CD4-positive, alpha-beta T cell treated with Interferon gamma for 1 hour (primary cell): ENCODE results near the gene RCSD1.

ENCODE experiments used
- DNase-seq: peaks from one replicate; pipeline ENCODE4 v3.0.0-alpha.2; 2020

The RCSD1 gene

DNA sequence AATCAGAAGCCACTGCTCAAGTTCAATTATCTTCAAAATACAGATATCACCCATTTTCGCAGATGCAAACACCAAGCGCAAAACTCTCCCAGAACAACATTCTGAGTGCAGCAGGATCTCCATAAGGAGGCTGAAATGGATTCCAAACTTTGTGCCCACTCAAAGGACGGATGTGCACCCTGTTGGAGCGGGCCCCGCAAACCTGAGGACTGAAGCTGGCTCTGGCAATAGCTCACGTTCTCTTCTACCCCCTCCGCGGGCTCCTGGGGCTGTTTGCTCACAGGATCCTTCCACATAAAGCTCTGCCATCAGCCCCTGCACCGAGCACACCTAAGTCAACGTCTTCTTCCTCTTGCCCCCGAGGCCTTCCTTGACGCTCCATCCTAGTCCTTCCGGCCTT lies 11.7 kb upstream of the RCSD1 start:
- no peak for DNase-seq

DNA sequence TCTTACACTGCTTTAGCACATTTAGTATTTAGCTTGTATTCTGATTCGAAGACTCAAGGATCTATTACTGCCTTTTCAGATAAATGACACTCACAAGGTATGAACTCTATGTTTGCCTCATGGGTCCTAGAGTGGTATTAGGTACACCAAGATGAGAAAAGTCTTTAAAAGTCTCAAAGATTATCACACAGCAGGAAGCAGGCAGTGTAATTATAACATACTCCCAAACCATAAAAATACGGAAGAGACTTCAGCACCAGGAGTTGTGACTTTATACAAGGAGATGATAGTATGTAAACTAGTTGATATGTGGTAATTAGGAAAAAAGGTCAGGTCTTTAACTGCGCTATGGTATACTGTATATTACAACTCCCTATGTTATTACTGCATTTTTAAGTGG lies 11.2 kb upstream of the RCSD1 start:
- no peak for DNase-seq

DNA sequence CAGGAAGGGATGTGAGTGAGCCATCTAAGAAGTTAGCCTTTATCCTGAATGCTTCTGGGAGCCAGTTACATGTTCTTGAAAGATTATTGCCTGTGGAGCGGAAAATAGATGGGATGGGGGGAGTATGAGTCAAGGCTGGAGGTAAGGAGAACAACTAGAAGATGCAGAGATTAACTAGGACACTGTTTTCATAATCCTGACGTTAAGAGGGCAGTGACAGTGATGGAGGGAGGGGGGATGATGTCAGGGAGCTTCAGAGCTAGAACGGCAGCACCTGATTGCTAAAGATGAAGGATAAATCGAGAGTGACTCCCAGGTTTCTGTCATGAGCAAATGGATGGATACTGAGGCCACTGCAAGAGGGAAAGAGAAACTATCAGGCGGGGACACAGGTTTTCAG lies 10.0 kb upstream of the RCSD1 start:
- DNase-seq = no peak

DNA sequence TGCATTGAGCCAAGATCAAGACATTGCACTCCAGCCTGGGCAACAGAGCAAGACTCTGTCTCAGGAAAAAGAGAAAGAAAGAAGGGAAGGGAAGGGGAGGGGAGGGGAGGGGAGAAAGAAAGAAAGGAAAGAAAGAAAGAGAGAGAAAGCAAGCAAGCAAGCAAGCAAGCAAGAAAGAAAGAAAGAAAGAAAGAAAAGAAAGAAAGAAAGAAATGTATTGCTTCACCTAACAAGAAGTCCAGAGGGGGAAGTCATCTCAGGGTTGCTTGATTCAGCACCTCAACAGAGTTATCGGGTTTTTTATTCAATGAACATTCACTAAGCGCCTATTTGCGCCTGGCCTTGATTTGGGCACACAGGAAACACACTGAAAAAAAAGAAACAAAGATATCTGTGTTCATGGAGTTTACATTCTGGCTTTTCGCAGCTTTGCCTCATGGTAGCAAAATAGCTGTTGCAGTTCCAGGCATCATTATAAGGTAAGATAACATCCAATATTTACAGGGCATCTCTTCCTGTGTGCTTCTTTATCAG lies 8.2 kb upstream of the RCSD1 start:
- DNase-seq = no peak

DNA sequence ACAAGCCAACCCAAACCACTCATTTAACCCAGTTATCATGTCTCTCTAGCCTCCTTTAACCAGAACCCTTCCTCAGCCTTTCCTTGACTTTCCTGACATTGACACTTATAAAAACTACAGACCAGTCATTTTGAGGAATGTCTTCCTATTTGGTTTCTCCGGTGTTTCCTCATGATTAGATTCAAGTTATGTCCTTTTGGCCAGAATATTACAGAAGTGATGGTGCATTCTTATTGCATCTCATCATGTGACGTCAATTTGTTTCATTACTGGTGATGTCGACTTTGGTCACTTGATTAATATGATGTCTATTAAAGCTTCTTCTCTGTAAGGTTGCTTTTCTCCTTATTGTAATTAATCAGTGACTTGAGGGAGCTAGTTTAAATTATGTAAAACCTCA lies 6.1 kb upstream of the RCSD1 start:
- no peak for DNase-seq

DNA sequence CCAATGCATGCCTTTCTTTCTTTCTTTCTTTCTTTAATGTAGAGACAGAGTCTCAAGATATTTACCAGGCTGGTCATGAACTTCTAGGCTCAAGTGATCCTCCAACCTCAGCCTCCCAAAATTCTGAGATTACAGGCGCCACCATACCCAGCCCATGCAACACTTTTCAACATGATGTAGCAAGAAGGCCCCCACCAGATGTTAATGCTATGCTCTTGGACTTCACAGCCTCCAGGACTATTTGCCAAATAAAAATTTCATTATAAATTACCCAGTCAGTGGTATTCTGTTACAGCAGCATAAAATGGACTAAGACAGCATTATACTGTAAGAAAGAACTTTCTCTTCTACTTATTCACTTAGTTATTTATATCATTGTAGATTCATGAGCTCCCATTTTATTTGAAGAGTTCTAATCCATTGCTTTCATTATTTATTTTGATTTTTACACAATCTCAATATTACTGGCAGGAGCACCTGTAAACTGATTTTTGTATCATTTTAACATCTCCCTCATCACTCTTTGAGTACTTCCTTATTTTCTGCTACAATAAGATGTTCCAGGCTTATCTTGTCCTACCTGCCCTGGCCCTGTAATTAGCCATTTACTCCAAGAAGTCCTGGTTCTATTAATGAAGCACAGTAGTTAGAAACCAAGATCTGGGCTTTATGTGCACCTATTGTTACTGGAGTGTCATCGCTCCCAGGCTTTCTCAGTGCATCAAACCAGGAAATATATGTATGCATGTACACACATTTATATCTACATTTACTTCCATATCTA lies 4.8 kb upstream of the RCSD1 start:
- no peak for DNase-seq

DNA sequence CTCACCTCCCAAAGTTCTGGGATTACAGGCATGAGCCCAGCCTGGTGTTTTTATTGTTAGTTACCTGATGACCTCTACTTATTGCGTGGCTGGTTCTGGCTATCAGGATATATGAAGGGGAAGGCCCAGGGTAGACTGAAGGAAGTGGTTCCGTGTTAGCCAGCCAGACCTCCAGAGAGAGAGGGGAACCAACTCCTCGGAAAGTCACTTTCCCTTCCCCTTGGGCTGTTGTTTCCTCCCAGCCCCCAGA lies 2.5 kb upstream of the RCSD1 start:
- DNase-seq = no peak

DNA sequence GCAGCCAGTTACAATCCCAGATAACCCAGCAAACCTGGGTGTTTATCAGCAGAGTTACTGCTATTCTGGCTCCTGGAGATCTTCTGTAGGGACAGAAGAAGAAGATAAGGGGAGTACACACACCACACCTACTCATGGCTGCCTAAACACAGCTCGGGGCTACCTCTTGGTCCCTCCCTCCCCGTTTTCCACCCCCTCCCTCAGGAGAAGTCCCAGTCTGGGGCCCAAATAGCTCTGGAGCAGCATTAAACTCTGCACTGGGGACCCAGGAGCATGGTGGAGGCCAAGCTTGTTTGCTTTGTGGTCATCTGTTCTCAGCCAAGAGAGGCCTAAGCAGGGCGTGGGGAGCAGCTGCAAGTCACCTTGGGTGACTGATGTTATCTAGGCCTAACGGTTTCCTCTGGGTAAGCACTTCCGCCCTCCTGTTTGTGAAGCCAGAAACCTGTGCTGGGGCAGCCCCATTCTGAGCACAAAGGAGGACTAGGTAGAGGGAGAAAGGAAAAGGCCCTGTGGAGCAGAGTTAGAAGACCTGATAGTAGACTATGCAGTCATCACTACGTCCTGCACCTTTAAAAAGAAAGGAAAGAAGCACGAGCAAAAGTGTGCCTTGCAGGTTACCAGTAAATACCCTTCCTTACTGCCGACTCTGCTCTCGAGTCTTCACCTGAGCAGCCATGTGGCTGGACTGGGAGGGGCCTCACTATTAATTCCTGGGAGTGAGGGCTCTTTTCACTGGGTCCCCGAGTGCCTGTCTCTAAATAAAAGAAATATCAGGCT lies 2.0 kb upstream of the RCSD1 start:
- DNase-seq = peak; percentile 73

DNA sequence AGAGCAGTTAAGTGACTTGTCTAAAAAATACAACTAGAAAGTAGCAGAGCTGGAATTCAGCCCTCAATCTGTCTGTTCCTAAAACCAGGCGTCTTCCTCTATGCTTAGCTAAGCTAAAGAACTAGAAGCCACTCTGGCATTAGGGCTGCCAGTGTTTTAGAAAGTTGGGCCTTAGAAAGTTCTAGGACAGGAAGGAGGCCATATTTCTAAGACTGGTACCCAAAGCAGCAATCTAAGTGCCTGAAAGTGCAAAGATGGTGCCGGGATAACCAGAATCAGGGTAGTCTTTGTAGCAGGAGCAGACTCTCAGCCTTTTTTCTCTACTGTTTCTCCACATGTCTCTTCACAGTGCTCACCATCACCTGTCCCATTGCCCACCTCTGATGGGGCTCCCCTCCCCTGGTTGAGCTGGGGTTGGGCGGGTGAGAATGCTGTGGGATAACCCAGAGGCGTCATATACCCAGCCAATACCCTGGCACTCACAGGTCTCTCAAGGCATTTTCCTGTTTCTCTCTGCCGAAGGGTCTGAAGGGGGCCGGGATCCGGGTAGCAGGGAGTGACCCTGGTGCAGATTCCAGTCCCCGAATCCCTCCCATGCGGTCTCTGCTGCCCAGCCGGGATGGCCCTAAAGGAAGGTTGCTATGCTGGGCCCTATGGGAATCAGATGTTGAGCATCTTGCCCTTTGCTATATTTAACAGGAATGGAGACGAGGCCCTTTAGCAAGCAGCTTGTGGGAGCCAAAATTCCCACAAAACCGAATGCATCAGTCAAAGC lies 1.1 kb upstream of the RCSD1 start:
- no peak for DNase-seq

DNA sequence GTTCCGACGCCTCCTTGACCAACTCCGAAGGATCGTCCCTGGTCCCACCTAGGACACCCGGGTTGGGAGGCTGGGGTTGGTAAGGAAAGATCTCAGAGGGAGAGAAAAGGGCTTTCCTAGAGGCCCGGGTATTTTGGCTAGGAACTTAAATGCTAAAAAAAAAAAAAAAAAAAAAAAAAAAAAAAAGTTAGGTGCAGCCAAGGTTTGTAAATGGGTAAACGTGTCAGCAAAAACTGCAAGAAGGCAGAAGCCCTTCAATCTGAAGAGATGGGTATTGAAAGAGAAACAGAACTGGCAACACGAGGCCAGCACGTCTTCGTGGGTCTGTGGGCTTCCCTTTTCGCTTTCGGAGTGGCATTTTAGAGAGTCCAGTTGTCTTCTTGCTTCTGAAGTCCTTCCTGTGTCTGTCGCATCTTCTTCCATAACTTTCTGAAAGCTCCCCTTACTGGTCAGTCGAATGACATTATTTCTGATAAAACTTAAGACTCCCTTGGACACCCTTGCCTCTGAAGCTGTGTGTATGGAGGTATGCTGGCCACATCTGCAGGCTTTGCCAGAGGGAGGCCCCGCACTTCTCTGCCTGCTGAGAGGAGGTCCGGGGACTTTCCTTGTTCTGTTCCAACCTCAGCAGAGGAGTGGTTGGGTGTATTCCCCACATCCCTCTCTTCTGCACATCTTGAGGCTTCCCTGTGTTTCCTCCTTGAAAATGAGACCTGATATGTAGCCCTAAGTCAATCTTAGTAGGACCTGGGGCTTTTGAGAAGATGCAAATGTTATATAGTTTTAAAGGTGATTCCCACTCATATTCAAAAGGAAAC lies 745 bp downstream of the RCSD1 start:
- DNase-seq = no peak

DNA sequence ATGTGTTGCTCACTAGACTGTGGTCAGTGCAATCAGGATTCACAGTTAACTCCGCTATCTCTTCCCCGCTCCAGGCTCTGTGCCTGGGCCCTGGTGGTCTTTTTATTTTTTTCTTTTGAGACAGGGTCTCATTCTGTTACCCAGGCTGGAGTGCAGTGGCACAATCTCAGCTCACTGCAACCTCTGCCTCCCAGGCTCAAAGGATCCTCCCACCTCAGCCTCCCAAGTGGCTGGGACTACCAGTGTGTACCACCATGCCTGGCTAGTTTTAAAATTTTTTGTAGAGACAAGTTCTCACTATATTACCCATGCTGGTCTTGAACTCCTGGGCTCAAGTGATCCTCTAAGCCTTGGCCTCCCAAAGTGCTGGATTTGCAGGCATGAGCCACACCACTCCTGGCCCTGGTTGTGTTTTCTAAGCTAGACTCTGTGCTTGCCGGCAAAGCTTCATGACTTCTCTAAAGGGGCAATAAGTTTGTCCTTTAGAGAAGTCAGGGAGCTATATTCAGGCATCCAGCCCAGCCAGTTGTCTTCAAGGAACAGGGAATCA lies 1.4 kb downstream of the RCSD1 start:
- DNase-seq = no peak

DNA sequence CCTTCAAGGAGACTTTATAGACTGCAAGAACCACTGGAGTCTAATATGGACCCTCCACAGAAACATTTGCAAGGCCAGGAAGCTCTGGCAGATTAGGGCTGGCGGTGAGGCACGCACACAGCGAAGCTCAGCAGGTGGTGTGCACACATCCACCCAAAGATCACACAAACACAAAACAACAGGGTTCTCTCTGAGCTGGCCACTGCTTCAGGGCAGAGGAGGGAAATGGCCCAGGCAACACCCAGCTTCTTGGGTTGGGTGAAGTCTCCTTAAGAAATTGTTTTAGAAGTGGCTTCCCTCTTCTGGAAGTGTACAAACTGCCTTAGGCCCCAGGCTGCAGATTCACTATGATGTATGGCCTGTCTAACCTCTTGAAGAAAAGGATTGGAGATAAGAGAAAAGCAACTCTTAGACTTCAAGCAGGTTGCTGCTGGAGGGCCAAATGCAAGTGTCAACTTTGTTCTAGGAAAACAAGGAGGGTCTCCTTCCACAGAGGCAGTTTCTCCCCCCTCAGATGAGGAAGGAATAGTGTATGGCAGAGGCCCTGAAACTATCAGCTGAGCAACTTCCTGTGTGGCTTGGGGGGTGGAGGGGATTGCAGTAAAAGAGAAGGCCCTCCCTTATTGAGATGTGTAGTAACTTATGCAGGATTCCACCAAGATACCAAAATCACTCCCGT lies 2.0 kb downstream of the RCSD1 start:
- DNase-seq = no peak

DNA sequence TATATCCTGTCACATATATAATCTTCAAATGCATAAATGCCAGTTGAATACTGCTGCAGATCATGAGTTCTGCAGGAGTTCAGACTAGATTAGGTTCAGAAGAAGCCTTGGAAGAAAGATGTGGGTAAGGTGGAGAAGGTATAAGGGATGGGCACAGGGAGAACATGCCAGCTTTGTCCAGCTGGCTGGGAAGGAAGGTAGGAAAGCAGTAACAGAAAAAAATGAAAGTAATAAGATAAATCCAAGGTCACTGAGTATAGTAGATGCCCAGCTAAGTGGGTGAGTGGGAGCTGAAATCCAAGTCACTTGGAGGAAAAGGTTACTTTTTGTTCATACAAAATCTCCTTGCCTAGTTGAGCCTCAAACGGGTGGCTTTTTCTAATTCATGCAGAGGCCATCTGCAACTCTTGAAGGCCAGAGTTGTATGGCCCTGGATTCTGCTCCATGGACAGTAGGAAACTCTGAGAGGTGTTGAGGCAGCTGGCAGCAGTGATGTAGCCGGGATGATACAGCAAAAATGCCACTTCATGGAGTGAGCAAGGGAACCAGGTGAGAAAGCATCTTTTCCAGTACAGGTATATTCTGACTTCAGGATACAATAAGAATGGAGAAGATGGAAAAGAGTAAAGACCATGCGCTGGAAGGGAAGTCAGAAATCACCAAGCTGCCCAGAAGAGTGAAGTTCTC lies 3.4 kb downstream of the RCSD1 start:
- no peak for DNase-seq

DNA sequence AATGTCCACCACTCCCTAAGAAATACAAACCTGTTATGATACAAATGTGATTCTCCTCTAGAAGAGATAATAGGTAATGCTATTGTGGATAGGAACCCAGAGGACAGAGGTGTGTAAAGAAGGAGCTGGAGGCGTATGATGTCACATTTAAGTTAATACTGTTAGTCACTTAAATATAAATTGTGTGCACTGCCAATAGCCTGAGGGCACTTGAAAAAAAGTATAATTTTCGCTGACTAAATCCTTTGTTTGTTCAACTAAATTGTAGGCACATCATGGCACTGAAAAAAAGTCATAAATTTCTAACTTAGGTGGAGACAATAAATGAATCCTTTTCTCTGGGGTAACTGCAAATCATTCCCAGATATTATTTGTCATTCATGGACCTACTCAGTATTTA lies 4.4 kb downstream of the RCSD1 start:
- no peak for DNase-seq

DNA sequence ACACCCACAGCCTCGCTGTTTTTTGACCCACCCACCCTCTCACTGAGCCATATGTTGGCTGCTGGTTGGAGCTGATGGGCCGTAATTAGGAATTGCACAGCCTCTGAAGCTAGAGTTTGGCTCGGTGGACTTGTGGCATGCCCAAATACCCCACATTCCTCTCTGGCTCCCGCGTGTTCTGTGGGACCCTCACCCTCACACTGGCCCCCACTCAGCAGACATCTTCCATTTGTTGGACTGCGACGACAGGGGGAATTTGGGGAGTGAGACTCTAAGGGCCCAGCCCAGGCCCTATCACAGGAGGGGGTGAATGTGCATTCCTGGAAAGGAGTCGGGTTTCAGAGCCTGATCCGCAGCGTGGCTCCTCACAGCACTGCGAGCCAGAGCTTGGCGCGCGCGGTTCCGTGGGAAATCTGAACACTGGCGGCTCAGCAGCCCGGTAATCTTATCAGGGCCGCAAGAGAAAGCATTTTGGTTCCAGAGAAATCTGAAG lies 5.2 kb downstream of the RCSD1 start:
- DNase-seq = no peak

DNA sequence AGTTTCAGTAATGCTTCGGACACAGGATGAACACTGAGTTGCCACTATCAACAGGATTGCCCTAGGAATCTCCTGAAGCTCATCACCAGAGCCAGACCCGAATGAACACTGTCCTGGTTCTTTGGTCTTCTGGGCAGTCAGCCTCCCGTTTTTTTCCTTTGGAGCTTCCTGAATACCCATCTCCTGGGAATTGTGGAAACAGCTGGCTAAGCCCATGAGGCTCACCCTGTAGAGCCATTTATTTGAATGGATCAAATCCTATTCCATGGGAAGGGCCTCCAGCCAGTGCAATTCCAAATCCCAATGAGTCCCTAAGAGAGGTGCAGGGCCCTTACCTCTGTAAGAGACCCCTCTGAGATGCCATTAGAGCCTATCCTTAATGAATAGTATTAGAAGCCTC lies 5.9 kb downstream of the RCSD1 start:
- DNase-seq = no peak

DNA sequence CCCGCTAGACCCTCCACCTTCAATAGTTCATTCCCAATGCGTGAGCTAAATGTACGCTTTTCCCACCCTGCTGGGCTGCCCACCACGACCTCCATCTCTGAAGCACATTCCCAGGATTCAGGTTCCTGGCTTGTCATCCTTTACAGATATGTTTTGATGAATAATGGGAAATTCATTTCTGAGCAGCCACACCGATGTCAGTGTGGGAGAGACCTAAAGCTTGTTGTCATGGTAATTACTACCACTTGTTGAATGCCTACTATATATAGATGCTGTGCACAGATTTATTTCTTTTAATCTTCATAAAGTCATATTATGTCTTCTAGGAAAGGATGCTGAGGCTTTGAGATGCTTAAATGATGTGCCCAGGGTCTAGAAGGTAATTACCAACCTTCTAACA lies 8.0 kb downstream of the RCSD1 start:
- no peak for DNase-seq

DNA sequence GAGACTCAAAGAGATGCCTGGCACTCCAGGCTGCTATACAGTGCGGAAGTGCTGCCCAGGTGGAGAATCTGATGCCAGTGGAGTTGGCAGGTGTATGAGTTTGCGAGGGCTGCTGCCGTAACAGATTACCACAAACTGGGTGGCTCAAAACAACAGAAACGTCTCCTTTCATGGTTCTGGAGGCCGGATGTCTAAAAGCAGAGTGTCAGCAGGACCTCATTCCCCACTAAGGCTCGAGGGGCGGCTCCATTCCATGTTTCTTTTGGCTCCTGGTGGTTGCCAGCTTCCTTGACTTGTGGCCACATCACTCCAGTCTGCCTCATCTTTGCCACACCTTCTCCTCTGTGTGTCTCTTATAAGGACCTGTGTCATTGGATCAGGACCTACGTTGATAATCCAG lies 10.0 kb downstream of the RCSD1 start:
- no peak for DNase-seq

DNA sequence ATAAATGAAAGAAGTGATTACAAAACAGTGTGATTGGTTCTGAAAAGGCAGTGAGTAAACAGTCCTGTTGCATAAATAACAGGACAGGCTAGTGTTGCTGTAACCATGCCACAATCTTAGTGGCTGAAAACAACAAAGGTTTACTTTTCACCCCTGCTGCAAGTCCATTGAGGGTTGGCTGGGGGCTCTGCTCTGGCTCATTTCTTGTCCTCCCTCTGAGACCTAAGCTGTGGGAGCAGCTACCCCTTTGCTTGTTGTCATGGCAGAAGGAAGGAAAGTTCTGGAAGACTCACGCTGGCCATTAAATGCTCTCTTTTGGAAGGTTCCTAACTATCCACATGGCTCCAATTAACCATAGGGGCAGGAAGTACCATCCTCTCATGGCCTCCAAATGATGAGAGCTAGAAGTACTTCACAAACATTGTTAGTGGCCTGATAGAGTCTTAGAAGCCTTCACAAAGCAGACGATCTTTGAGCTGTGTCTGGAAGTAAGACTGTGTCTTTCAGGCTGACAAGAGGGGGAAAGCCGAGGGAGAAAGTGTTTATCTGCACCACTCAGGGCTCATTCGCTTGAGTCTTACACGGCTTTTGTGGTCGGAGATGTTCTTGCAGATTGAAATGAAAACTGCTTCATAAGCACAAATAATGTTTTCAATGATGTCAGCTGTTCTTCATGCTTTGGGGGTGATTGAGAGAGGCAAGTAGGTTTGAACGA lies 11.9 kb downstream of the RCSD1 start:
- DNase-seq = no peak

DNA sequence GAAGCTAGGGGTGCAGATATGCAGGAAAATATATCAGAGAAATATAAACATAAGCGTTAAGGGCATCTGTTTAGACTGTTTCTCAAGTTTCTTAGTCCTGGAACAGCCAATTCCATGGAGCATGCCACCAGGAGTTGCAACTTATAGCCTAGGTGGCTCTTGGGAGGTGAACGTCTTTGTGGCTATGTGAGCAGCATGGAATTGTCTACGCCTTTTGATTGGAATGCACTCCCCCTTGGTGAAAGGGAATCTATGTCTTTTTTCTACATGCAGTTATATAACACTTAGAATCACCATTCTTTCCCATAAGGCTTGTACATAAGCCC lies 12.4 kb downstream of the RCSD1 start:
- no peak for DNase-seq

DNA sequence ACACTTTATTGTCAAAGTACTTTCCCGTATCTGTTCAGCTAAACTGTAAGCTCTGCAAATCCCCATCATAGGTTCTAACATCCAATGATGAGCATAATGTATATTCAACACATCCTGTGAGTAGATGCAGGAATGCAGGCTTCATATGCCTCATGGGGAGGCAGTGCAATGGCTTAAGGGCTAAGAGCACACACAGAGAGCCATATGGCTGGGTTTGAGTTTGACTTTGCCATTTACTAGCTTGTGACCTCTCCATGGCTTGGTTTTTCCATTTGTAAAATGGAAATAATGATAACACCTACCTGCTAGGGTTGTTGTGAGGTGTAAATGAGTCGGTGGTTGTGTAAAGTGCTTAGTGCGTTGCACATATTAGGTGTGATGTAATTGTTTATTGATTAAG lies 13.4 kb downstream of the RCSD1 start:
- no peak for DNase-seq
